Rectal smooth muscle tissue (tissue), 1 donor: Measurements from ENCODE around the gene SPECC1.

Source experiments
- H3K27ac ChIP-seq: one replicate; pipeline ENCODE4 v1.7.0; 2013; ENCODE audit warnings: low read depth, low read length, inconsistent platforms
- H3K27me3 ChIP-seq: one replicate; pipeline ENCODE4 v1.7.0; 2013; ENCODE audit warnings: low read length; ENCODE audit not compliant: control insufficient read depth, insufficient read depth
- H3K36me3 ChIP-seq: one replicate; pipeline ENCODE4 v1.7.0; 2013; ENCODE audit warnings: low read length; ENCODE audit not compliant: control insufficient read depth, insufficient read depth
- H3K4me1 ChIP-seq: one replicate; pipeline ENCODE4 v1.7.0; 2013; ENCODE audit warnings: low read length; ENCODE audit not compliant: control insufficient read depth, insufficient read depth
- H3K4me3 ChIP-seq: one replicate; pipeline ENCODE4 v1.7.0; 2013; ENCODE audit warnings: low read length
- H3K9ac ChIP-seq: one replicate; pipeline ENCODE4 v1.7.0; 2013; ENCODE audit warnings: low read length

Gene SPECC1

GRCh38 chr17:20205609-20206008, 196.4 kb downstream of the SPECC1 start:
- no peak overlapping the region for H3K9ac ChIP-seq
- H3K27ac ChIP-seq = no peak overlapping the region
- no peak overlapping the region for H3K4me3 ChIP-seq
- H3K27me3 ChIP-seq = no peaks in the 10 kb centered on the region
- no peaks in the 10 kb centered on the region for H3K4me1 ChIP-seq
- no peaks in the 10 kb centered on the region for H3K36me3 ChIP-seq

DNA sequence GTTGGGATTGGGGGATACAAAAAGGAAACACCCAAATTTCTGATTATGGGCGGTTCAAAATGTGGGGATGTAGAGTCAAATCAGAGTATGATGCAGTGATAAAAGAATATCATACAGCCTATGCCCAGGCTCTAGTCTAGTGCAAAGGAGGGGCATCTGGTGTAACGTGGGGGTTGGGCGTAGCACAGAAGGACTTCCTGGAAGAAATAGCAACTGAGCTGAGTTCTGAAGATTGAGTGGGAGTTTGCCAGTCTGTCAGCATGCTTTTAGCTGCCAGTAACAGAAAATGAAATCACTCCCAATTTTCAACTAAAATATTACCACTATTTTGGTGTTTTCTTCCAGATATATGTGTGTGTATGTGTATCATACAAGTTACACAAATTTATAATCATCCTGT, 196.9 kb downstream of the SPECC1 start:
- Histone ChIP-seq H3K27me3 (no peaks in the 10 kb centered on the region), H3K4me3 (no peak overlapping the region), H3K27ac (no peak overlapping the region), H3K4me1 (no peaks in the 10 kb centered on the region), H3K36me3 (no peaks in the 10 kb centered on the region), H3K9ac (no peak overlapping the region)

- H3K27ac ChIP-seq = no peak overlapping the region
These were observed 197.4 kb downstream of the SPECC1 start for GRCh38 chr17:20206591-20206990.

DNA sequence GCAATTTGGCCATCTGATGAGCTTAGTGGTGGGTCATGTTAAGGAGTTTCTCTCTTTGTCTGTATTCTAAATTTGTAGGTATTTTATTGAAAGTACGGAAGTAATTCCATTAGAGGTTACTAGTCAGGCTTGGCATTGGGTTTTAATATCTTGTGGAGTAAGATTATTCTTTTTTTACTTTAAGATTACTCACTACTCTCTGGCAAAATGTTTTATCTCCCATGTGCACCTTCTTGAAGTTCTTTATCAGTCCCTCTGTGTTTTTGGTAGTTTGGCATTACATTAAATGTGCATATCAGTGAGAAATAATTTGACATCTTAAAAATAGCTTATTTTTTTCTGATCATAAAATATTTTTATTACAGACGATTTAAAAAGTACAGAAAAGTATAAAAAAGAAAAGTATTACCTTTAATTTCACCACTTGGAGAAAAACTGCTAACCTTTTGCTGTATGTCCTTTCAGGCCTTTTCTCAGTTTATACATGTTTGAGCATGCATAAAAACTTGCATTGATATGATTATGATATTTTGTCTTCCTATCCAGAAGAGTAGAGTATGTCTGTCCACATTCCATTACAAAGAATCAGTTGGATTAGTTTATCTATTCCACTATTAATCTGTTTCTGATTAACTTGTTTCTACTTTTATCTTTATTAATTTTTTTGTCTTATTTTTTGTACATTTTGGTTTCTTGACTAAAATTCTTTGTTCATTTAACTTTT, 198.3 kb downstream of the SPECC1 start:
- no peak overlapping the region for H3K9ac ChIP-seq
- no peaks in the 10 kb centered on the region for H3K4me1 ChIP-seq
- no peaks in the 10 kb centered on the region for H3K27me3 ChIP-seq
- no peak overlapping the region for H3K4me3 ChIP-seq
- H3K27ac ChIP-seq = no peak overlapping the region
- no peaks in the 10 kb centered on the region for H3K36me3 ChIP-seq

More at GRCh38 chr17:20206591-20206990, 197.4 kb downstream of the SPECC1 start:
- no peaks in the 10 kb centered on the region for H3K36me3 ChIP-seq
- H3K9ac ChIP-seq = no peak overlapping the region
- H3K4me3 ChIP-seq = no peak overlapping the region
- H3K27me3 ChIP-seq = no peaks in the 10 kb centered on the region
- H3K4me1 ChIP-seq = no peaks in the 10 kb centered on the region

- no peaks in the 10 kb centered on the region for H3K27me3 ChIP-seq
- no peaks in the 10 kb centered on the region for H3K36me3 ChIP-seq
- no peak overlapping the region for H3K27ac ChIP-seq
- no peak overlapping the region for H3K4me3 ChIP-seq
- no peaks in the 10 kb centered on the region for H3K4me1 ChIP-seq
- no peak overlapping the region for H3K9ac ChIP-seq
These were observed 199.6 kb downstream of the SPECC1 start for GRCh38 chr17:20208717-20209116.

DNA sequence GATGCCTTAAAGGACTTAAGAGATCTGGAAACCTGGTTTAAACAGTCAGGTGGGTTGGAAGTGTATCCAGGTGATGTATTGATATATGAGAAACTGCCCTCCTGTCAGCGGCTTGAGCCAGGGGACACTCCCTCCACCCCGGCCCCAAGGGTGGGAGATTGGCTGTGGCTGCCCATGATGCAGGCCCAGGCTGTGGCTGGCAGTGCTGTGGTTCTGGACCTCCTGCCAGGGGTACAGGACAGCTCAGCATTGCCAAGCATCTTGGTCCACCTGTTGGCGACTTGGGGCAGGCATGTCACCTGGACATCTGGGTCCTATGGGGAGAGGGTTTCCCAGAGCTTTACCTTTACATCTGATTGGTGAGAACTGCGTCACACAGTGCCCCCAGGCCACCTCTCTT, 201.0 kb downstream of the SPECC1 start:
- no peak overlapping the region for H3K4me3 ChIP-seq
- no peak overlapping the region for H3K27ac ChIP-seq
- H3K4me1 ChIP-seq = no peaks in the 10 kb centered on the region
- no peaks in the 10 kb centered on the region for H3K36me3 ChIP-seq
- H3K27me3 ChIP-seq = no peaks in the 10 kb centered on the region
- no peak overlapping the region for H3K9ac ChIP-seq

DNA sequence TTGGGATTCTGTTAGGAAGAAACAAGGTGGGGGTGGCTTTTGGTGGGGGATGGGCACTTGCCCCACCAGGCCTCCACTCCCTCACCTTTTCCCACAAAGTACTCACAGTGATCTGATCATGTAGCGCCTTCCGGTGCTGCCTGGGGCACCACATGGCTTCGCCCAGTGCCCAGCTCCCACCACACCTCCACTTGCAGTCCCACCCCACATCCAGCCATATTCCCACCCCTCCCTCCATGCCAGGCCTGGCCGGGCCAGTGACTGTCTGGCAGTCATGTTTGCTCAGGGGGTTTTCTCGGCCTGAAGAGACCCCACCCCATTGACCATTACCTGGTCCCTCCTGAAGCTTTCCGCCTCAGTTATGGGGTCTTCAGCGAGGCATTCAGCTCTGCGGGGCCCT, 201.5 kb downstream of the SPECC1 start:
- Histone ChIP-seq H3K4me1 (no peaks in the 10 kb centered on the region), H3K36me3 (no peaks in the 10 kb centered on the region), H3K27ac (no peak overlapping the region), H3K9ac (no peak overlapping the region), H3K4me3 (no peak overlapping the region), H3K27me3 (no peaks in the 10 kb centered on the region)

- Histone ChIP-seq H3K36me3 (no peaks in the 10 kb centered on the region), H3K4me1 (no peaks in the 10 kb centered on the region), H3K27me3 (no peaks in the 10 kb centered on the region), H3K9ac (no peak overlapping the region), H3K27ac (no peak overlapping the region), H3K4me3 (no peak overlapping the region)
These were observed 202.1 kb downstream of the SPECC1 start for GRCh38 chr17:20211246-20211645.

GRCh38 chr17:20213449-20213848, 204.3 kb downstream of the SPECC1 start:
- H3K27me3 ChIP-seq = no peaks in the 10 kb centered on the region
- no peaks in the 10 kb centered on the region for H3K4me1 ChIP-seq
- H3K4me3 ChIP-seq = no peak overlapping the region
- no peak overlapping the region for H3K9ac ChIP-seq
- no peaks in the 10 kb centered on the region for H3K36me3 ChIP-seq
- no peak overlapping the region for H3K27ac ChIP-seq

GRCh38 chr17:20214794-20215193, 205.6 kb downstream of the SPECC1 start:
- no peaks in the 10 kb centered on the region for H3K27me3 ChIP-seq
- no peak overlapping the region for H3K4me3 ChIP-seq
- H3K27ac ChIP-seq = no peak overlapping the region
- H3K9ac ChIP-seq = no peak overlapping the region
- H3K4me1 ChIP-seq = no peaks in the 10 kb centered on the region
- H3K36me3 ChIP-seq = no peaks in the 10 kb centered on the region

GRCh38 chr17:20216154-20216815, 207.1 kb downstream of the SPECC1 start:
- Histone ChIP-seq H3K4me1 (no peaks in the 10 kb centered on the region), H3K36me3 (no peaks in the 10 kb centered on the region), H3K4me3 (no peak overlapping the region), H3K9ac (no peak overlapping the region), H3K27ac (no peak overlapping the region), H3K27me3 (no peaks in the 10 kb centered on the region)

DNA sequence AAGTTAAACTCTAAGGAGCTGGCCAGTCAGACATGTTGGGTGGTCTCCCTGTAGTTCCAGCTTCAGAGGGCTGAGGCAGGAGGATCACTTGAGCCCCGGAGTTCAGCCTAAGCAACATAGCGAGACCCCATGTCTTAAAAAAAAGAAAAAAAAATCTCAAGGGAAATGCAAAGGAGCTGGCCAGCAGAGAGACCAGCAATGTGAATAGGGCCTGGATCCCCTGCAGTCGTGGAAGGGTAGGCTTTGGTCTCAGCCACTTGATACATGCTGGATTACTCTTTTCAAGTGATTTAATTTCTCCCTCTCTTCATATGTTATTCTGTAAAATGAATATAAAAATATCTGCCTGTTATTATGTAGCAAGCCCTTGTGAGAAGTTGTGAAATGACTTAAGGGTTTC, 207.7 kb downstream of the SPECC1 start:
- no peak overlapping the region for H3K4me3 ChIP-seq
- H3K9ac ChIP-seq = no peak overlapping the region
- no peaks in the 10 kb centered on the region for H3K27me3 ChIP-seq
- no peak overlapping the region for H3K27ac ChIP-seq
- H3K36me3 ChIP-seq = no peaks in the 10 kb centered on the region
- no peaks in the 10 kb centered on the region for H3K4me1 ChIP-seq

DNA sequence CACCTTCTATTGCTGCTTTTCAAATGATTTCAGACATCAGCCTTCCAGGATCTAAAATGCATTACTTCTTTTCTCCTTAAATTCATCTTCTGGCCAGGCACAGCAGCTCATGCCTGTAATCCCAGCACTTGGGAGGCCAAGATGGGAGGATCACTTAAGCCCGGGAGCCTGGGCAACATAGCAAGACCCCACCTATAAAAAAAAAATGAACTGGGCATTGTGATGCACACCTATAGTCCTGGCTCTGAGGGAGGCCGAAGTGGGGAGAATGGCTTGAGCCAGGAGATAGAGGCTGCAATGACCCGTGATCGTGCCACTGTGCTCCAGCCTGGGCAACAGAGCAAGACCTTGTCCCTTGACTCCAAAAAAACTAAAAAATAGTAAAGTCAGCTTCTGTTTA, 208.5 kb downstream of the SPECC1 start:
- H3K4me3 ChIP-seq = no peak overlapping the region
- no peaks in the 10 kb centered on the region for H3K27me3 ChIP-seq
- H3K27ac ChIP-seq = no peak overlapping the region
- no peak overlapping the region for H3K9ac ChIP-seq
- H3K4me1 ChIP-seq = no peaks in the 10 kb centered on the region
- no peaks in the 10 kb centered on the region for H3K36me3 ChIP-seq
